ENCODE results near the gene HUWE1.
"Not testable (repeated sequence)": the region's sequence is repeated elsewhere in the genome, so short reads cannot be mapped to it uniquely, and the experiment has no call there.

Gene HUWE1

GRCh38 chrX:53538781-53539180 lies 147.7 kb downstream of the HUWE1 start:
- no peak overlapping the region for H3K27ac ChIP-seq (ENCODE audit: low read depth, low read length)
- H3K4me3 ChIP-seq (ENCODE audit: low read length) = no peak overlapping the region
- H3K4me1 ChIP-seq (ENCODE audit: control insufficient read depth, insufficient read depth, low read length) = no peaks in the 10 kb centered on the region
- H3K27me3 ChIP-seq (ENCODE audit: control insufficient read depth, insufficient read depth, low read length) = no peaks in the 10 kb centered on the region
- no peak overlapping the region for H3K9ac ChIP-seq (ENCODE audit: low read length)
- H3K36me3 ChIP-seq (ENCODE audit: control insufficient read depth, insufficient read depth, low read length) = peaks cover 35% of the 10 kb centered on the region

GRCh38 chrX:53531255-53531966 lies 155.1 kb downstream of the HUWE1 start:
- not testable (repeated sequence) for H3K4me3 ChIP-seq (ENCODE audit: low read length); H3K9ac ChIP-seq (ENCODE audit: low read length); H3K27ac ChIP-seq (ENCODE audit: low read depth, low read length); H3K36me3 ChIP-seq (ENCODE audit: control insufficient read depth, insufficient read depth, low read length); H3K4me1 ChIP-seq (ENCODE audit: control insufficient read depth, insufficient read depth, low read length); H3K27me3 ChIP-seq (ENCODE audit: control insufficient read depth, insufficient read depth, low read length)

GRCh38 chrX:53526999-53527398 lies 159.5 kb downstream of the HUWE1 start:
- H3K9ac ChIP-seq (ENCODE audit: low read length) = no peak overlapping the region
- H3K27ac ChIP-seq (ENCODE audit: low read depth, low read length) = no peak overlapping the region
- no peak overlapping the region for H3K4me3 ChIP-seq (ENCODE audit: low read length)
- no peaks in the 10 kb centered on the region for H3K27me3 ChIP-seq (ENCODE audit: control insufficient read depth, insufficient read depth, low read length)
- H3K4me1 ChIP-seq (ENCODE audit: control insufficient read depth, insufficient read depth, low read length) = no peaks in the 10 kb centered on the region
- no peaks in the 10 kb centered on the region for H3K36me3 ChIP-seq (ENCODE audit: control insufficient read depth, insufficient read depth, low read length)

DNA sequence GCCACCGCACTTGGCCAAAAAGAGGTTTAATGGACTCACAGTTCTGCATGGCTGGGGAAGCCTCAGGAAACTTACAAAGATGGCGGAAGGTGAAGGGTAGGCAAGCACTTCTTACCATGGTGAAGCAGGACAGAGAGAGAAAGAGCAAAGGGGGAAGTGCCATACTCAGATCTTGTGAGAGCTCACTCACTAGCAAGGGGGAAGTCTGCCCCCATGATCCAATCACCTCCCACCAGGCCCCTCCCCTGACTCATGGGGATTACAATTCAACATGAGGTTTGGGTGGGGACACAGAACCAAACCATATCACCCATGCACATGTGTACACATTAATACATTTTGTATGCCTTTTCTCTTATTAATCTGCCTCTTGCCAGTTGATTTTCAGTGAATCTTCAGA lies 175.2 kb downstream of the HUWE1 start:
- Histone ChIP-seq H3K27me3 (ENCODE audit: control insufficient read depth, insufficient read depth, low read length) (no peaks in the 10 kb centered on the region), H3K4me1 (ENCODE audit: control insufficient read depth, insufficient read depth, low read length) (no peaks in the 10 kb centered on the region), H3K9ac (ENCODE audit: low read length) (no peak overlapping the region), H3K36me3 (ENCODE audit: control insufficient read depth, insufficient read depth, low read length) (no peaks in the 10 kb centered on the region), H3K27ac (ENCODE audit: low read depth, low read length) (no peak overlapping the region), H3K4me3 (ENCODE audit: low read length) (no peak overlapping the region)

DNA sequence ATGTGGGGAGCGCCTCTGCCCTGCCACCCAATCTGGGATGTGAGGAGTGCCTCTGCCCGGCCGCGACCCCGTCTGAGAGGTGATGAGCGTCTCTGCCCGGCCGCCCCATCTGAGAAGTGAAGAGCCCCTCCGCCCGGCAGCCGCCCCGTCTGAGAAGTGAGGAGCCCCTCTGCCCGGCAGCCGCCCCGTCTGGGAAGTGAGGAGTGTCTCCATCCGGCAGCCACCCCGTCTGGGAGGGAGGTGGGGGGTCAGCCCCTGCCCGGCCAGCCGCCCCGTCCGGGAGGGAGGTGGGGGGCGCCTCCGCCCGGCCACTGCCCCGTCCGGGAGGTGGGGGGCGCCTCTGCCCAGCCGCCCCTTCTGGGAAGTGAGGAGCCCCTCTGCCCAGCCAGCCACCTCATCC lies 182.5 kb downstream of the HUWE1 start:
- H3K36me3 ChIP-seq (ENCODE audit: control insufficient read depth, insufficient read depth, low read length); H3K27me3 ChIP-seq (ENCODE audit: control insufficient read depth, insufficient read depth, low read length); H3K27ac ChIP-seq (ENCODE audit: low read depth, low read length); H3K9ac ChIP-seq (ENCODE audit: low read length); H3K4me3 ChIP-seq (ENCODE audit: low read length); H3K4me1 ChIP-seq (ENCODE audit: control insufficient read depth, insufficient read depth, low read length): not testable (repeated sequence)

GRCh38 chrX:53494436-53494835 lies 192.1 kb downstream of the HUWE1 start:
- Histone ChIP-seq H3K36me3 (ENCODE audit: control insufficient read depth, insufficient read depth, low read length) (no peaks in the 10 kb centered on the region), H3K4me1 (ENCODE audit: control insufficient read depth, insufficient read depth, low read length) (no peaks in the 10 kb centered on the region), H3K27me3 (ENCODE audit: control insufficient read depth, insufficient read depth, low read length) (no peaks in the 10 kb centered on the region), H3K9ac (ENCODE audit: low read length) (no peak overlapping the region), H3K4me3 (ENCODE audit: low read length) (no peak overlapping the region), H3K27ac (ENCODE audit: low read depth, low read length) (no peak overlapping the region)

DNA sequence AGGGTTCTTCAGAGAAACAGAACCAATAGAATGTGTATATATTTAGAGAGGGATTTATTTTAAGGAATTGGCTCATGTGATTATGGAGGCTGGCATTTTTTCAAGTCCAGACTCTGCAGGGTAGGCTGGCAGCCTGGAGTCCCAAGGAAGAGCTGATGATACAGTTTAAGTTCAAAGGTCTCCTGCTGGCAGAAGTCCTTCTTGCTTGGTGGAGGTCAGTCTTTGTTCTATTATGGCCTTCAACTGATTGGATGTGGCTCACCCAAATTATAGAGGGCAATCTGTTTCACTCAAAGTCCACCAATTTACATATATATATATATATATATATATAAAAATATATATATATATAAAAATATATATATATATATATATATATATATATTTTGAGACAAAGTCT lies 200.2 kb downstream of the HUWE1 start:
- no peak overlapping the region for H3K27ac ChIP-seq (ENCODE audit: low read depth, low read length)
- no peaks in the 10 kb centered on the region for H3K36me3 ChIP-seq (ENCODE audit: control insufficient read depth, insufficient read depth, low read length)
- H3K4me3 ChIP-seq (ENCODE audit: low read length) = no peak overlapping the region
- no peaks in the 10 kb centered on the region for H3K4me1 ChIP-seq (ENCODE audit: control insufficient read depth, insufficient read depth, low read length)
- H3K9ac ChIP-seq (ENCODE audit: low read length) = no peak overlapping the region
- no peaks in the 10 kb centered on the region for H3K27me3 ChIP-seq (ENCODE audit: control insufficient read depth, insufficient read depth, low read length)

- no peaks in the 10 kb centered on the region for H3K27me3 ChIP-seq (ENCODE audit: control insufficient read depth, insufficient read depth, low read length)
- H3K36me3 ChIP-seq (ENCODE audit: control insufficient read depth, insufficient read depth, low read length) = no peaks in the 10 kb centered on the region
- no peaks in the 10 kb centered on the region for H3K4me1 ChIP-seq (ENCODE audit: control insufficient read depth, insufficient read depth, low read length)
- no peak overlapping the region for H3K27ac ChIP-seq (ENCODE audit: low read depth, low read length)
- no peak overlapping the region for H3K9ac ChIP-seq (ENCODE audit: low read length)
- H3K4me3 ChIP-seq (ENCODE audit: low read length) = no peak overlapping the region
Observed at GRCh38 chrX:53483838-53484405, 202.6 kb downstream of the HUWE1 start.

DNA sequence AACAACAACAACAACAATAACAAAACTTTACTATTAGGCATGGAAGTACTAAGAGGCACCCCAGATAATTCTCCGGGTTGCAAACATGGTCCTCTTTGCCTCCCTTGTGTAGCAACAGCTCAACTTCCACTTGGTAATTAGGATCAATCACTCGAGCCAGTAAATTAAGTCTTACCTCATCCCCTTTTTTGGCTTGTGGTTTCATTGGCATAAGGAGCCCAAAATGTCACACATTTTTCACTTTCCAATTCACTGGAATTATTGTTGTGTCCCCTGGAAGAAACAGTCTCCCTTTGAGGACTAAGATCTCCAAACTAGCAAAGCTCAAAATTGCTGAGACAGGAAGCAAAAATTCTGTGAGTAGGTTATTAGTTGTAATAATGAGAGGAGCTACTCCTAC lies 203.1 kb downstream of the HUWE1 start:
- H3K36me3 ChIP-seq (ENCODE audit: control insufficient read depth, insufficient read depth, low read length) = no peaks in the 10 kb centered on the region
- H3K4me1 ChIP-seq (ENCODE audit: control insufficient read depth, insufficient read depth, low read length) = no peaks in the 10 kb centered on the region
- no peak overlapping the region for H3K9ac ChIP-seq (ENCODE audit: low read length)
- H3K27me3 ChIP-seq (ENCODE audit: control insufficient read depth, insufficient read depth, low read length) = no peaks in the 10 kb centered on the region
- no peak overlapping the region for H3K4me3 ChIP-seq (ENCODE audit: low read length)
- H3K27ac ChIP-seq (ENCODE audit: low read depth, low read length) = no peak overlapping the region

Measured in rectal smooth muscle tissue (tissue), 1 donor.